Mesendoderm (in vitro differentiated cells): ENCODE measurements around the gene STX10.

Experiments
- DNase-seq: peaks from one replicate; pipeline ENCODE4 v3.0.0; 2013
- H2AK5ac ChIP-seq: 2 replicates; pipeline ENCODE4 v1.6.1; 2013; ENCODE audit warnings: low read length, inconsistent platforms
- H2BK120ac ChIP-seq: 2 replicates; pipeline ENCODE4 v1.6.1; 2013; ENCODE audit warnings: low read depth, mild to moderate bottlenecking, low read length, moderate library complexity, mixed read lengths
- H2BK15ac ChIP-seq: replicated peaks from 2 replicates; pipeline ENCODE4 v1.6.1; 2013; ENCODE audit warnings: low read depth, mild to moderate bottlenecking, moderate library complexity
- H2BK5ac ChIP-seq: 2 replicates; pipeline ENCODE4 v1.6.1; 2013; ENCODE audit warnings: low read length, inconsistent platforms
- H3K18ac ChIP-seq: 2 replicates; pipeline ENCODE4 v1.6.1; 2013; ENCODE audit warnings: mild to moderate bottlenecking, low read length, mixed read lengths
- H3K23ac ChIP-seq: one replicate; pipeline ENCODE4 v1.6.1; 2013; ENCODE audit warnings: low read length
- H3K27ac ChIP-seq: 2 replicates; pipeline ENCODE4 v1.5.1; 2013; ENCODE audit warnings: low read depth, mild to moderate bottlenecking, inconsistent platforms, low read length, moderate library complexity
- H3K27me3 ChIP-seq: 2 replicates; pipeline ENCODE4 v1.6.1; 2013; ENCODE audit warnings: low read length, control low read depth, mild to moderate bottlenecking, inconsistent platforms; ENCODE audit not compliant: insufficient read depth, poor library complexity
- H3K36me3 ChIP-seq: 2 replicates; pipeline ENCODE4 v1.6.1; 2013; ENCODE audit warnings: low read length, inconsistent platforms; ENCODE audit not compliant: control insufficient read depth, insufficient read depth
- H3K4ac ChIP-seq: one replicate; pipeline ENCODE4 v1.6.1; 2013; ENCODE audit warnings: low read depth, mild to moderate bottlenecking, low read length, moderate library complexity
- H3K4me1 ChIP-seq: 2 replicates; pipeline ENCODE4 v1.6.1; 2013; ENCODE audit warnings: low read depth, low read length, inconsistent platforms; ENCODE audit not compliant: control insufficient read depth
- H3K4me2 ChIP-seq: 2 replicates; pipeline ENCODE4 v1.6.1; 2013; ENCODE audit warnings: low read length
- H3K4me3 ChIP-seq: 2 replicates; pipeline ENCODE4 v1.5.1; 2013; ENCODE audit warnings: mild to moderate bottlenecking, low read length
- H3K56ac ChIP-seq: one replicate; pipeline ENCODE4 v1.6.1; 2013; ENCODE audit warnings: low read length
- H3K79me1 ChIP-seq: 2 replicates; pipeline ENCODE4 v1.6.1; 2013; ENCODE audit warnings: low read length, inconsistent platforms
- H3K79me2 ChIP-seq: 2 replicates; pipeline ENCODE4 v1.6.1; 2013; ENCODE audit warnings: mild to moderate bottlenecking, low read length; ENCODE audit not compliant: control insufficient read depth, insufficient read depth
- H3K9ac ChIP-seq: 2 replicates; pipeline ENCODE4 v1.6.1; 2013; ENCODE audit warnings: low read length, inconsistent platforms
- H4K5ac ChIP-seq: one replicate; pipeline ENCODE4 v1.6.1; 2013; ENCODE audit warnings: low read length
- H4K8ac ChIP-seq: one replicate; pipeline ENCODE4 v1.6.1; 2013; ENCODE audit warnings: low read depth, mild to moderate bottlenecking, control low read depth, low read length, moderate library complexity
- WGBS: extraction: QIAGEN DNeasy Blood & Tissue Kit; methylation state at CpG from one replicate; pipeline ENCODE4 v1.1.7; 2013; ENCODE audit warnings: low lambda C conversion rate, missing lambda C conversion rate; ENCODE audit not compliant: insufficient coverage; ENCODE audit errors: extremely low coverage; 5-methylcytosine and 5-hydroxymethylcytosine counted together

STX10 gene

GRCh38 chr19:13128583-13128982, 21.6 kb downstream of the STX10 start:
- H3K27me3 ChIP-seq = no peaks in the 10 kb centered on the region
- no peak overlapping the region for H3K4ac ChIP-seq
- no peak overlapping the region for H4K5ac ChIP-seq
- H2BK120ac ChIP-seq = no peak overlapping the region
- peaks cover 38% of the 10 kb centered on the region for H3K79me1 ChIP-seq
- H3K4me3 ChIP-seq = no peak overlapping the region
- no peak overlapping the region for H4K8ac ChIP-seq
- no peak overlapping the region for H2BK5ac ChIP-seq
- H3K27ac ChIP-seq = no peak overlapping the region
- no CpG with 5 or more reads among the region's 1 CpG for WGBS
- DNase-seq = no peak
- no peak overlapping the region for H3K23ac ChIP-seq
- no peaks in the 10 kb centered on the region for H3K4me1 ChIP-seq
- H3K36me3 ChIP-seq = peaks cover 2% of the 10 kb centered on the region
- no peak overlapping the region for H3K4me2 ChIP-seq
- no peak overlapping the region for H2AK5ac ChIP-seq
- H3K79me2 ChIP-seq = peaks cover 70% of the 10 kb centered on the region
- H2BK15ac ChIP-seq = no peak overlapping the region
- H3K9ac ChIP-seq = no peak overlapping the region
- no peak overlapping the region for H3K56ac ChIP-seq
- no peak overlapping the region for H3K18ac ChIP-seq

- no CpG with 5 or more reads among the region's 6 CpGs for WGBS
- Histone ChIP-seq H3K79me1 (peaks cover 39% of the 10 kb centered on the region), H3K4ac (no peak overlapping the region), H3K36me3 (peaks cover 2% of the 10 kb centered on the region), H3K4me2 (no peak overlapping the region), H3K4me3 (no peak overlapping the region), H2AK5ac (no peak overlapping the region), H3K23ac (no peak overlapping the region), H3K27ac (no peak overlapping the region), H3K18ac (no peak overlapping the region), H4K5ac (no peak overlapping the region), H3K4me1 (no peaks in the 10 kb centered on the region), H3K79me2 (peaks cover 75% of the 10 kb centered on the region), H3K27me3 (no peaks in the 10 kb centered on the region), H2BK15ac (no peak overlapping the region), H2BK5ac (no peak overlapping the region), H3K9ac (no peak overlapping the region), H2BK120ac (no peak overlapping the region), H4K8ac (no peak overlapping the region), H3K56ac (no peak overlapping the region)
- DNase-seq = no peak
Measured at GRCh38 chr19:13127811-13128575, 22.2 kb downstream of the STX10 start.

GRCh38 chr19:13127051-13127450, 23.1 kb downstream of the STX10 start:
- peaks cover 2% of the 10 kb centered on the region for H3K36me3 ChIP-seq
- H3K23ac ChIP-seq = no peak overlapping the region
- H3K4ac ChIP-seq = no peak overlapping the region
- no peak overlapping the region for H2BK120ac ChIP-seq
- no peak overlapping the region for H3K4me2 ChIP-seq
- no peak overlapping the region for H3K4me3 ChIP-seq
- H2BK5ac ChIP-seq = no peak overlapping the region
- H4K5ac ChIP-seq = no peak overlapping the region
- no peak for DNase-seq
- no peak overlapping the region for H4K8ac ChIP-seq
- H2AK5ac ChIP-seq = no peak overlapping the region
- H3K9ac ChIP-seq = no peak overlapping the region
- peaks cover 36% of the 10 kb centered on the region for H3K79me1 ChIP-seq
- H3K56ac ChIP-seq = no peak overlapping the region
- H3K79me2 ChIP-seq = peaks cover 78% of the 10 kb centered on the region
- no peaks in the 10 kb centered on the region for H3K27me3 ChIP-seq
- H3K27ac ChIP-seq = no peak overlapping the region
- H3K4me1 ChIP-seq = no peaks in the 10 kb centered on the region
- H2BK15ac ChIP-seq = no peak overlapping the region
- H3K18ac ChIP-seq = no peak overlapping the region
- WGBS = no CpG with 5 or more reads among the region's 9 CpGs

GRCh38 chr19:13122980-13123957, 26.9 kb downstream of the STX10 start:
- H3K79me2 ChIP-seq = peaks cover 83% of the 10 kb centered on the region
- H4K8ac ChIP-seq = no peak overlapping the region
- no peak overlapping the region for H3K23ac ChIP-seq
- peaks cover 3% of the 10 kb centered on the region for H3K36me3 ChIP-seq
- no peak overlapping the region for H2BK5ac ChIP-seq
- H4K5ac ChIP-seq = no peak overlapping the region
- no peak overlapping the region for H2BK15ac ChIP-seq
- no peak overlapping the region for H3K56ac ChIP-seq
- no peaks in the 10 kb centered on the region for H3K27me3 ChIP-seq
- H3K4me1 ChIP-seq = peaks cover 13% of the 10 kb centered on the region
- no peak overlapping the region for H3K4me2 ChIP-seq
- DNase-seq = no peak
- H3K4me3 ChIP-seq = no peak overlapping the region
- no peak overlapping the region for H3K4ac ChIP-seq
- H2BK120ac ChIP-seq = no peak overlapping the region
- no peak overlapping the region for H3K27ac ChIP-seq
- H3K79me1 ChIP-seq = peaks cover 33% of the 10 kb centered on the region
- H3K18ac ChIP-seq = no peak overlapping the region
- WGBS = no CpG with 5 or more reads among the region's 20 CpGs
- H3K9ac ChIP-seq = no peak overlapping the region
- H2AK5ac ChIP-seq = no peak overlapping the region

GRCh38 chr19:13122275-13122878, 27.8 kb downstream of the STX10 start:
- no peak overlapping the region for H3K18ac ChIP-seq
- no peak overlapping the region for H3K4me2 ChIP-seq
- no peak for DNase-seq

More at GRCh38 chr19:13122275-13122878, 27.8 kb downstream of the STX10 start:
- H3K56ac ChIP-seq = no peak overlapping the region
- peaks cover 31% of the 10 kb centered on the region for H3K79me1 ChIP-seq
- peaks cover 3% of the 10 kb centered on the region for H3K36me3 ChIP-seq
- H2AK5ac ChIP-seq = no peak overlapping the region
- H3K27ac ChIP-seq = no peak overlapping the region
- H3K4me1 ChIP-seq = peaks cover 13% of the 10 kb centered on the region
- H3K27me3 ChIP-seq = no peaks in the 10 kb centered on the region
- no peak overlapping the region for H2BK120ac ChIP-seq
- H3K79me2 ChIP-seq = peaks cover 76% of the 10 kb centered on the region
- no peak overlapping the region for H4K5ac ChIP-seq
- H2BK15ac ChIP-seq = no peak overlapping the region
- no peak overlapping the region for H3K4ac ChIP-seq
- no peak overlapping the region for H3K4me3 ChIP-seq
- H2BK5ac ChIP-seq = no peak overlapping the region
- WGBS = no CpG with 5 or more reads among the region's 13 CpGs
- H4K8ac ChIP-seq = no peak overlapping the region
- H3K9ac ChIP-seq = no peak overlapping the region
- no peak overlapping the region for H3K23ac ChIP-seq
